OCI-LY3 (cell line): ENCODE data around the gene ZNF248.

Experiments
- H2AFZ ChIP-seq: fragments of 200-600, 300-600 bp; shearing (Covaris generic); 2 replicates; pipeline ENCODE4 v1.6.0; 2014; ENCODE audit warnings: antibody characterized with exemption, low read depth, low read length
- H3K27ac ChIP-seq: fragments of 200-600, 300-600 bp; sonication (generic); 2 replicates; pipeline ENCODE4 v1.5.1; 2014; ENCODE audit warnings: mild to moderate bottlenecking, low read length, moderate library complexity, mixed read lengths
- H3K27me3 ChIP-seq: fragments of 200-600, 300-600 bp; sonication (generic); 2 replicates; pipeline ENCODE4 v1.6.1; 2014; ENCODE audit warnings: low read depth, low read length, mixed read lengths
- H3K36me3 ChIP-seq: fragments of 200-600, 300-600 bp; sonication (generic); replicated peaks from 2 replicates; pipeline ENCODE3; 2014; ENCODE audit warnings: low read depth, low read length, mixed read lengths
- H3K4me1 ChIP-seq: fragments of 300-600, 200-600 bp; sonication (generic); 2 replicates; pipeline ENCODE4 v1.6.1; 2014; ENCODE audit warnings: low read length, mixed read lengths
- H3K4me2 ChIP-seq: fragments of 200-600, 300-600 bp; sonication (generic); 2 replicates; pipeline ENCODE4 v1.6.1; 2014; ENCODE audit warnings: low read length, mixed read lengths
- H3K4me3 ChIP-seq: fragments of 300-600, 200-600 bp; sonication (generic); 2 replicates; pipeline ENCODE4 v1.5.1; 2014; ENCODE audit warnings: antibody characterized with exemption, mild to moderate bottlenecking, low read length, moderate library complexity
- H3K79me2 ChIP-seq: fragments of 300-600, 200-600 bp; shearing (Covaris generic); 2 replicates; pipeline ENCODE4 v1.6.1; 2014; ENCODE audit warnings: mild to moderate bottlenecking, low read length, mixed read lengths
- H3K9ac ChIP-seq: fragments of 300-600, 200-600 bp; shearing (Covaris generic); 2 replicates; pipeline ENCODE4 v1.6.0; 2014; ENCODE audit warnings: mild to moderate bottlenecking, low read length, moderate library complexity
- H3K9me3 ChIP-seq: fragments of 200-600, 300-600 bp; shearing (Covaris generic); 2 replicates; pipeline ENCODE4 v1.6.1; 2014; ENCODE audit warnings: low read length, mixed read lengths; ENCODE audit not compliant: insufficient read depth
- H4K20me1 ChIP-seq: fragments of 200-600, 300-600 bp; sonication (generic); 2 replicates; pipeline ENCODE4 v1.6.1; 2016; ENCODE audit warnings: low read length, mixed read lengths; ENCODE audit not compliant: insufficient read depth
- EZH2phosphoT487 ChIP-seq: fragments of 200-600 bp; shearing (Covaris generic); IDR thresholded peaks from 2 replicates; pipeline ENCODE4 v1.6.1; 2018; ENCODE audit warnings: antibody characterized with exemption, mixed run types, low read depth
- TF ChIP-seq, protein P1 (sequence below): fragments of 200-600, 300-600 bp; sonication (generic); IDR thresholded peaks from 2 replicates; pipeline ENCODE4 v1.5.1; 2014; ENCODE audit warnings: antibody characterized with exemption, low read length, low read depth

The ZNF248 gene

DNA sequence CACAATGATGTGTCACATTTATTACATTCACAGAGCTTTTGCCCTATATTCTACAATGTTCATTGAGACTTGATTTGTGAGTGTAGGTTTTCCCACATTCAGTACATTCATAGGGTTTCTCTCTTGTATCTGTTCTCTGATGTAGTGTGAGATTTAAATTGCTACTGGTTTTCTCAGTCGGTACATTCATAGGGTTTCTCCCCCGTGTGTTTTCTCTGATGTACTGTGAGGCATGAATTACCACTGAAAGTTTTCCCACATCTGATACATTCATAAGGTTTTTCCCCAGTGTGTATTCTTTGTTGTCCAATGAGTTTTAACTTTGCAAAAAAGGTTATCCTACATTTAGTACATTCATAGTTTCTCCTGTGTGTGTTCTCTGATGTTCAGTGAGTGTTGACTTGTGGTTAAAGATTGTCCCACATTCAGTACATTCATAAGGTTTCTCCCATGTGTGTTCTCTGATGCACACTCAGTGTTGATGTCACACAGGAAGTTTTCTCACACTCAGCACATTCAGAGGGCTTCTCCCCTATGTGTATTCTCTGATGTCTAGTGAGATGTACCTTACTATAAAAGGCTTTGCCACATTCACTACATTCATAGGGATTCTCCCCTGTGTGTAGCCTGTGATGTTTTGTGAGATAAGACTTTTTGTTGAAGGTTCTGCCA lies 63.0 kb downstream of the ZNF248 start:
- TF ChIP-seq, protein P1, sequence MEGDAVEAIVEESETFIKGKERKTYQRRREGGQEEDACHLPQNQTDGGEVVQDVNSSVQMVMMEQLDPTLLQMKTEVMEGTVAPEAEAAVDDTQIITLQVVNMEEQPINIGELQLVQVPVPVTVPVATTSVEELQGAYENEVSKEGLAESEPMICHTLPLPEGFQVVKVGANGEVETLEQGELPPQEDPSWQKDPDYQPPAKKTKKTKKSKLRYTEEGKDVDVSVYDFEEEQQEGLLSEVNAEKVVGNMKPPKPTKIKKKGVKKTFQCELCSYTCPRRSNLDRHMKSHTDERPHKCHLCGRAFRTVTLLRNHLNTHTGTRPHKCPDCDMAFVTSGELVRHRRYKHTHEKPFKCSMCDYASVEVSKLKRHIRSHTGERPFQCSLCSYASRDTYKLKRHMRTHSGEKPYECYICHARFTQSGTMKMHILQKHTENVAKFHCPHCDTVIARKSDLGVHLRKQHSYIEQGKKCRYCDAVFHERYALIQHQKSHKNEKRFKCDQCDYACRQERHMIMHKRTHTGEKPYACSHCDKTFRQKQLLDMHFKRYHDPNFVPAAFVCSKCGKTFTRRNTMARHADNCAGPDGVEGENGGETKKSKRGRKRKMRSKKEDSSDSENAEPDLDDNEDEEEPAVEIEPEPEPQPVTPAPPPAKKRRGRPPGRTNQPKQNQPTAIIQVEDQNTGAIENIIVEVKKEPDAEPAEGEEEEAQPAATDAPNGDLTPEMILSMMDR, result no peak
- TF ChIP-seq EZH2phosphoT487, result no peak
- Histone ChIP-seq H3K9me3 (no peaks in the 10 kb centered on the region), H3K27ac (no peak overlapping the region), H3K9ac (no peak overlapping the region), H4K20me1 (no peaks in the 10 kb centered on the region), H3K4me3 (no peak overlapping the region), H2AFZ (no peak overlapping the region), H3K4me1 (peaks cover 8% of the 10 kb centered on the region; the same call in 1 of the 2 replicates), H3K36me3 (peaks cover 10% of the 10 kb centered on the region), H3K79me2 (no peaks in the 10 kb centered on the region), H3K4me2 (no peak overlapping the region), H3K27me3 (no peaks in the 10 kb centered on the region)

DNA sequence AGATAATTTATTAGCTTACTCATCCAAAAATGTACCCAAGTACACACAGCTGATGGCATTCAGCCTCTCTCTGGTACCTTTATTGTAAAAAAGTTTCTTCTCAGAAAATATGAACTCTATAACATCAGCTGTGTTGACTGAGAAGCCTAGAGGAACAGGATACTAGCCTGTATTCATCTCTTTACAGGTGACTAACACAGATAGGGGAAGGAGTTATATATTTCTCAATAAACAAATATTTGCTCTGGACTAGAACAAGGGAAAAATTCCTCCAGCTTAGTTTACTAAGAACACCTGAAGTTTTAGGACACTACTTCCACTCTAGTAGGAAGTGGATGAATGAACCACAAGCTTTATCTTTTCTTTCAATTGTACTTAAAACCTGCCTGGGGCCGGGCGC lies 67.8 kb downstream of the ZNF248 start:
- peaks cover under 1% of the 10 kb centered on the region for H3K36me3 ChIP-seq
- no peaks in the 10 kb centered on the region for H3K9me3 ChIP-seq
- TF ChIP-seq, protein P1, result no peak
- TF ChIP-seq EZH2phosphoT487, result no peak
- H3K4me3 ChIP-seq, result no peak overlapping the region
- no peaks in the 10 kb centered on the region for H3K4me1 ChIP-seq
- no peak overlapping the region for H3K9ac ChIP-seq
- no peaks in the 10 kb centered on the region for H3K79me2 ChIP-seq
- H3K4me2 ChIP-seq, result no peak overlapping the region
- no peaks in the 10 kb centered on the region for H4K20me1 ChIP-seq
- H2AFZ ChIP-seq, result no peak overlapping the region
- no peaks in the 10 kb centered on the region for H3K27me3 ChIP-seq
- no peak overlapping the region for H3K27ac ChIP-seq

DNA sequence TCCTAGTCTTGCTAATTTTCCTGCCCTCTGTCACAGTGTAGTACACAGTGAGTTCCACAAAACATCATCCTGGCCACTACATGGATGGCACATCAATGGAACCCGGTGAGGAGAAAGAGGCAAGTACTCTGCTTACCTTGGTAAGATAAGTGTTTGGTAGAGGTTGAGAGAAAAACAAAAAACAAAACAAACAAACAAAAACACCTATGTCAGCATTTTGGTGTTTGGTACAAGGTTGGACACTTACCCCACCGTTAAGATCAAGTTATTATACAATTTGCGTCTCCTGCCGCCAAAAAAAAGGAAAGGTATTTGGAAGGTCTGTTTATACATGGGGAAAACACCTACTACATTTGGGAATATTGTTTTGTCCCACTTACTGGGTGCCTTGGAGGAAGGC lies 72.7 kb downstream of the ZNF248 start:
- TF ChIP-seq EZH2phosphoT487, result no peak
- TF ChIP-seq, protein P1, result no peak
- Histone ChIP-seq H3K79me2 (no peaks in the 10 kb centered on the region), H3K4me2 (no peak overlapping the region), H2AFZ (no peak overlapping the region), H3K9ac (no peak overlapping the region), H3K36me3 (no peaks in the 10 kb centered on the region), H3K4me1 (no peaks in the 10 kb centered on the region), H3K27ac (no peak overlapping the region), H4K20me1 (no peaks in the 10 kb centered on the region), H3K27me3 (no peaks in the 10 kb centered on the region), H3K9me3 (no peaks in the 10 kb centered on the region), H3K4me3 (no peak overlapping the region)

DNA sequence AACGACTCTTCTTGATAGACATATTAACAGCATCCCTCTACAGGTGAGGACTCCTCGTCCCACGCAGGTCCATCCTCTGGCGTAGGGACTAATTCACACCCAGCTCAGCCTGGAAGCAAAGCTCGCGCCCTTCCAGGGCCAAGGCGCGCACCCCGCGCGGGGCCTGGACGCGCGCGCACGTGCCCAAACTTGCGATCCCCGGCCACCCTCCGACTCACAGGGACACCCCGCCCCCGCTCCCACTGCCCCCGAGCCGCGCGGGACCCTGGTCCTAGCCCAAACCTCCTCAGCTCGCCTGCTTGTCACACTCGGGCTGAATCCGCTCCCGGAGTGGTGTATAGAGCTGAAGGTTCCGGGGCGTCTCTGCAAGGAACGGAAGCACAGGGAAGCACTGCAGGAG lies 76.9 kb downstream of the ZNF248 start:
- Histone ChIP-seq H3K4me1 (no peaks in the 10 kb centered on the region), H3K36me3 (no peaks in the 10 kb centered on the region), H3K9ac (no peak overlapping the region), H3K9me3 (no peaks in the 10 kb centered on the region), H2AFZ (no peak overlapping the region), H3K4me2 (no peak overlapping the region), H3K27me3 (no peaks in the 10 kb centered on the region), H4K20me1 (no peaks in the 10 kb centered on the region), H3K27ac (no peak overlapping the region), H3K4me3 (no peak overlapping the region), H3K79me2 (no peaks in the 10 kb centered on the region)
- no peak for TF ChIP-seq EZH2phosphoT487
- TF ChIP-seq, protein P1, result no peak
